Osteoblast (primary cell): Measurements from ENCODE around the gene IL20RA. TPM values are rescaled to one million over a fixed set of nuclear protein-coding genes. Genes with fewer than 3 reads are reported as not detected.

ENCODE experiments used
- DNase-seq: peaks from one replicate; pipeline ENCODE4 v3.0.0; 2011; ENCODE audit warnings: low spot score, mixed read lengths; ENCODE audit not compliant: insufficient read length; ENCODE audit errors: missing footprints
- H2AFZ ChIP-seq: 2 replicates; pipeline ENCODE4 v1.6.0; 2011; ENCODE audit warnings: mild to moderate bottlenecking, low read length
- H3K27ac ChIP-seq: 2 replicates; pipeline ENCODE4 v1.5.1; 2011; ENCODE audit warnings: mild to moderate bottlenecking, low read depth, low read length, moderate library complexity
- H3K27me3 ChIP-seq: 2 replicates; pipeline ENCODE4 v1.6.0; 2012; ENCODE audit warnings: mild to moderate bottlenecking, control low read depth, inconsistent platforms, low read length, moderate library complexity; ENCODE audit not compliant: insufficient read depth
- H3K36me3 ChIP-seq: 2 replicates; pipeline ENCODE4 v1.5.1; 2011; ENCODE audit warnings: mild to moderate bottlenecking, low read length, control low read depth, moderate library complexity; ENCODE audit not compliant: insufficient read depth
- H3K4me1 ChIP-seq: 2 replicates; pipeline ENCODE4 v1.5.1; 2011; ENCODE audit warnings: mild to moderate bottlenecking, low read length, control low read depth, moderate library complexity; ENCODE audit not compliant: insufficient read depth
- H3K4me2 ChIP-seq: 2 replicates; pipeline ENCODE4 v1.6.0; 2011; ENCODE audit warnings: mild to moderate bottlenecking, low read length; ENCODE audit not compliant: insufficient read depth
- H3K4me3 ChIP-seq: fragments of 200-600 bp; sonication (generic); 3 replicates; pipeline ENCODE4 v1.5.1; 2012; ENCODE audit warnings: mild to moderate bottlenecking, low read length, inconsistent platforms; ENCODE audit not compliant: insufficient read depth
- H3K79me2 ChIP-seq: 2 replicates; pipeline ENCODE4 v1.6.0; 2012; ENCODE audit warnings: mild to moderate bottlenecking, low read length, control low read depth, inconsistent platforms; ENCODE audit not compliant: insufficient read depth
- H3K9me3 ChIP-seq: 2 replicates; pipeline ENCODE4 v1.5.1; 2011; ENCODE audit warnings: low read depth, low read length, control low read depth
- H4K20me1 ChIP-seq: 2 replicates; pipeline ENCODE4 v1.6.0; 2012; ENCODE audit warnings: mild to moderate bottlenecking, low read length, control low read depth; ENCODE audit not compliant: insufficient read depth
- CTCF ChIP-seq: IDR thresholded peaks from 2 replicates; pipeline ENCODE4 v1.5.1; 2011; ENCODE audit warnings: mild to moderate bottlenecking, low read depth, low read length, moderate library complexity; ENCODE audit errors: extremely low read depth
- total RNA-seq: library from RNA; depleted of rRNA; stranded (reverse); fragments of >200 nt; gene quantifications from 2 replicates; pipeline ENCODE4 v1.2.3, GENCODE V29; 2012

IL20RA gene
- total RNA-seq, 1 donor = 0.36 TPM

- no peak for DNase-seq
- H3K27me3 ChIP-seq = no peaks in the 10 kb centered on the region
- no peaks in the 10 kb centered on the region for H3K9me3 ChIP-seq
Observed at GRCh38 chr6:137000825-137001224, 43.9 kb downstream of the IL20RA start.

GRCh38 chr6:136995521-136995920 lies 49.2 kb downstream of the IL20RA start:
- Histone ChIP-seq H3K36me3 (no peaks in the 10 kb centered on the region), H3K9me3 (no peaks in the 10 kb centered on the region), H4K20me1 (no peaks in the 10 kb centered on the region), H3K27me3 (peaks cover 8% of the 10 kb centered on the region), H3K4me3 (no peak overlapping the region), H3K79me2 (no peaks in the 10 kb centered on the region), H3K27ac (no peak overlapping the region), H3K4me1 (no peaks in the 10 kb centered on the region), H2AFZ (no peak overlapping the region), H3K4me2 (no peak overlapping the region)
- no peak for DNase-seq
- TF ChIP-seq CTCF = no peak

More at GRCh38 chr6:137000825-137001224, 43.9 kb downstream of the IL20RA start:
- Histone ChIP-seq H3K4me2 (no peak overlapping the region), H2AFZ (no peak overlapping the region), H4K20me1 (no peaks in the 10 kb centered on the region), H3K4me3 (no peak overlapping the region), H3K4me1 (no peaks in the 10 kb centered on the region), H3K36me3 (no peaks in the 10 kb centered on the region), H3K27ac (no peak overlapping the region), H3K79me2 (no peaks in the 10 kb centered on the region)
- TF ChIP-seq CTCF = no peak

- H3K27ac ChIP-seq = no peak overlapping the region
- H3K4me1 ChIP-seq = no peaks in the 10 kb centered on the region
- no peak overlapping the region for H2AFZ ChIP-seq
- no peaks in the 10 kb centered on the region for H3K79me2 ChIP-seq
- no peak for DNase-seq
- H3K4me2 ChIP-seq = no peak overlapping the region
- H3K9me3 ChIP-seq = no peaks in the 10 kb centered on the region
- no peaks in the 10 kb centered on the region for H3K36me3 ChIP-seq
- H3K4me3 ChIP-seq = no peak overlapping the region
- H4K20me1 ChIP-seq = no peaks in the 10 kb centered on the region
- H3K27me3 ChIP-seq = peaks cover 15% of the 10 kb centered on the region
- no peak for TF ChIP-seq CTCF
Observed at GRCh38 chr6:136994782-136995181, 50.0 kb downstream of the IL20RA start.

GRCh38 chr6:136992113-136992512 lies 52.7 kb downstream of the IL20RA start:
- H2AFZ ChIP-seq = no peak overlapping the region
- H3K36me3 ChIP-seq = no peaks in the 10 kb centered on the region
- no peak for DNase-seq
- no peak overlapping the region for H3K27ac ChIP-seq
- H4K20me1 ChIP-seq = no peaks in the 10 kb centered on the region
- H3K4me2 ChIP-seq = no peak overlapping the region
- no peak overlapping the region for H3K4me3 ChIP-seq
- H3K9me3 ChIP-seq = no peaks in the 10 kb centered on the region
- no peak for TF ChIP-seq CTCF
- H3K79me2 ChIP-seq = no peaks in the 10 kb centered on the region
- H3K4me1 ChIP-seq = no peaks in the 10 kb centered on the region
- peaks cover 33% of the 10 kb centered on the region for H3K27me3 ChIP-seq
